OCI-LY7 (cell line): Measurements from ENCODE around the gene HGS. TPM values are rescaled to one million over a fixed set of nuclear protein-coding genes. Genes with fewer than 3 reads are reported as not detected.

Source experiments
- BruUV-seq: library from RNA; stranded (reverse); fragments of 400-500 nt; replicated peaks from 2 replicates; lab custom pipeline; 2021; lab: Mats Ljungman, UMichigan
- CTCF ChIA-PET: fragments of 300-600 bp; sonication (Branson Sonifier 250); formaldehyde crosslinking; loops from one replicate; lab custom pipeline; 2022; ENCODE audit warnings: antibody characterized with exemption; ENCODE audit not compliant: unreplicated experiment; lab: Charles Lee
- POLR2A ChIA-PET: fragments of 300-600 bp; sonication (Branson Sonifier 250); formaldehyde crosslinking; loops from one replicate; lab custom pipeline; 2022; ENCODE audit warnings: antibody characterized with exemption; lab: Charles Lee
- DNase-seq: peaks from one replicate; pipeline ENCODE4 v3.0.0-alpha.2; 2015; ENCODE audit warnings: low spot score
- H2AFZ ChIP-seq: fragments of 200-600 bp; sonication (generic), shearing (Covaris generic); 2 replicates; pipeline ENCODE4 v1.6.1; 2014; ENCODE audit warnings: mild to moderate bottlenecking, antibody characterized with exemption, low read length, moderate library complexity
- H3K27ac ChIP-seq: fragments of 200-600 bp; sonication (generic); 2 replicates; pipeline ENCODE4 v1.5.1; 2014; ENCODE audit warnings: mixed run types, low read depth, mild to moderate bottlenecking, moderate library complexity, low read length, inconsistent platforms; ENCODE audit not compliant: poor library complexity, severe bottlenecking
- H3K36me3 ChIP-seq: fragments of 200-600 bp; sonication (generic); 2 replicates; pipeline ENCODE4 v1.6.1; 2014; ENCODE audit warnings: mild to moderate bottlenecking, antibody characterized with exemption, low read length, moderate library complexity, mixed read lengths; ENCODE audit not compliant: insufficient read depth
- H3K4me1 ChIP-seq: fragments of 200-600 bp; sonication (generic); 2 replicates; pipeline ENCODE4 v1.5.1; 2014; ENCODE audit warnings: mild to moderate bottlenecking, low read length; ENCODE audit not compliant: insufficient read depth, poor library complexity, severe bottlenecking
- H3K4me2 ChIP-seq: fragments of 200-600 bp; sonication (generic); 2 replicates; pipeline ENCODE4 v1.6.1; 2014; ENCODE audit warnings: mild to moderate bottlenecking, low read length
- H3K4me3 ChIP-seq: fragments of 200-600 bp; sonication (generic); 2 replicates; pipeline ENCODE4 v1.5.1; 2014; ENCODE audit warnings: mild to moderate bottlenecking, low read depth, low read length; ENCODE audit not compliant: poor library complexity, severe bottlenecking
- H3K79me2 ChIP-seq: fragments of 200-600 bp; sonication (generic); 2 replicates; pipeline ENCODE4 v1.6.1; 2016; ENCODE audit warnings: low read depth, mild to moderate bottlenecking, low read length, moderate library complexity, mixed read lengths; ENCODE audit not compliant: insufficient read depth
- H3K9me2 ChIP-seq: fragments of 200-600 bp; sonication (generic); 2 replicates; pipeline ENCODE4 v1.6.1; 2016; ENCODE audit warnings: mild to moderate bottlenecking, low read length, mixed read lengths; ENCODE audit not compliant: insufficient read depth
- H3K9me3 ChIP-seq: fragments of 200-600 bp; sonication (generic); 2 replicates; pipeline ENCODE4 v1.6.1; 2014; ENCODE audit warnings: mild to moderate bottlenecking, mixed run types, low read length, mixed read lengths
- H4K20me1 ChIP-seq: fragments of 200-600 bp; sonication (generic); 2 replicates; pipeline ENCODE4 v1.6.1; 2014; ENCODE audit warnings: mild to moderate bottlenecking, antibody characterized with exemption, low read length, moderate library complexity, mixed read lengths; ENCODE audit not compliant: insufficient read depth
- EZH2phosphoT487 ChIP-seq: fragments of 200-600 bp; sonication (generic); IDR thresholded peaks from 2 replicates; pipeline ENCODE4 v1.6.1; 2018; ENCODE audit warnings: low read depth, borderline replicate concordance, mild to moderate bottlenecking, mixed run types, antibody characterized with exemption, low read length, moderate library complexity, mixed read lengths
- intact Hi-C: fragments of 100-400 bp; cut with micrococcal nuclease; formaldehyde crosslinking; loops from one replicate; pipeline ENCODE4 v1.10.0; 2022; ENCODE audit not compliant: unreplicated experiment
- total RNA-seq, 2 experiments: library from RNA; depleted of rRNA in 1 of 2; stranded (reverse); fragments of >200 nt in 1 of 2; shearing (Covaris generic) in 1 of 2; gene quantifications; 2 replicates each; pipeline ENCODE4 v1.2.3, GENCODE V29; 2014 to 2022
- TF ChIP-seq, protein P1 (sequence below): fragments of 200-600 bp; sonication (generic); conservative IDR thresholded peaks from 2 replicates; pipeline ENCODE4 v1.5.1; 2014; ENCODE audit warnings: mild to moderate bottlenecking, antibody characterized with exemption, low read length, moderate library complexity, mixed read lengths

HGS gene
- total RNA-seq, 2 experiments from 2014 or later: 162 to 175 TPM

DNA sequence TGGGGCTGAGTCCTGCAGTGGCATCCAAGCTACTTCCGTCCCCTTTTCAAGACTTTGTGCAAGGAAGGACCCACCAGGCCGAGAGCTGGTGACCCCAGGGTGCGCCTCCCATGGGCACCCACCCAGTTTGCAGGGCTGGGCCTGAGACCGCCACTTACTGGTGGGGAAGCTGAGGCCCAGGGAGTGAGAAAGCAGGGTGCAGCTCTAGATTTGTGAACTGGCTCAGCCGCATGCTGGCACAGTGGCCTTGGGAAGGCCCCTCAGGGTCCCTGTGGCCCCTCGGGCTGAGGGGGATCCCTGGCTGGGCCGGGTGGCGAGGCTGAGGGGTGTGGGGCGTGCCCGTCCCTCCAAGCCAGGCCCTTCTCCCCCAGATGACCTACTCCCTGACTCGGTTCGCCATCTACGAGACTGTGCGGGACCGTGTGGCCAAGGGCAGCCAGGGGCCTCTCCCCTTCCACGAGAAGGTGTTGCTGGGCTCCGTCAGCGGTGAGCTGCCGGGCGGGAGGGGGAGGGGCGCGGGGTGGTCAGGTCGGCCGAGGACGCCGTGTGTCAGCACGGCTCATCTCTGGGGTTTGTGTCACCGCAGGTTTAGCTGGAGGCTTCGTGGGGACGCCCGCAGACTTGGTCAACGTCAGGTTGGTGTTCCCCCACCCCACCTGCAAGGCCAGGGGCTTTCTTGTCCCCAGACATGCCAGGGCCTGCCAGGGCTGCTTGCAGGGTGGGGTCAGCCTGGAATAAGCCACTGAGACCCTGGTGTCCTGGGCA is 31.5 kb downstream of the HGS start:
- CTCF ChIA-PET: no interaction called here
- POLR2A ChIA-PET: interaction anchor here (0.6 kb wide), 1 partner anchor 199 kb away, joined by 6 read pairs; no protein-coding TSS in a partner anchor

DNA sequence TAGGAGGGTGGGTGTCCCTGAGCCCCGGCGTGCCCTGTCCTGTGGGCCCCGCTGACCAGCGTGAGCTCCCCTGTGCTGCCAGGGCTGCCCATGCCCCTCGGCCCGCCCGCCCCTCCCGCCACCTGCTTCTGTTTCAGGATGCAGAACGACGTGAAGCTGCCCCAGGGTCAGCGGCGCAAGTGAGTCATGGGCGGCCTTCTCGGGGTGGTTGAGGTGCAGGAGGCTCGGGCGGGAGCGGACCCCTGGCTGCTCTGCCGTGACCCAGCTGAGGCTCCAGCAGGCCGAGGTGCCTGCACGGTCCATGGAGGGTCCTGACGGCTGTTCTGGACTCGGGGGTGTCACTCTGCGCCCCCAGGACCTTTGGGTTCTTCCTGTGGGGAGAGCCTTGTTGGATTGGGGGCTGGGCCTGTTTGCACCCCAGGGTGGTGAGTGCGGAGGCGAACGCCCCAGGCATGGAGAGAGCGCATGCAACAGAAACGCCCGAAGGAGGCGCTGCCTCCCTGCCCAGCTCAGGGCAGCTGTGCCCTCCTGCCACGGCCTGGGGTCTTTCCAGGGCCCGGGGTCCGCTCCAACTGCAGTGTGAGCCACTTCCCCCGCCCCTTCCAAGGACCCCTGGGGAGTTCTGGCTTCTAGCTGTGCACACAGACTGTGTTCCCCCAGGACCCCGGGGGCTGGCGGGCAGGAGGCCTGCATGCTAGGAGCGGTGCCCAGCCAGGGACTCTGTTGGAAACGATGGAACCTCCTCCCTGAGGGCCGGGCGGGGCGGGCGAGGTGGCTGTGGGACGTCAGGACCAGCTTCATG is 32.3 kb downstream of the HGS start:
- Histone ChIP-seq H3K36me3 (peaks cover 27% of the 10 kb centered on the region), H2AFZ (no peak overlapping the region), H3K4me1 (peaks cover 18% of the 10 kb centered on the region), H4K20me1 (no peaks in the 10 kb centered on the region), H3K79me2 (peaks cover 8% of the 10 kb centered on the region; the same call in 1 of the 2 replicates), H3K9me3 (no peaks in the 10 kb centered on the region), H3K4me2 (no peak overlapping the region), H3K4me3 (no peak overlapping the region), H3K27ac (no peak overlapping the region), H3K9me2 (no peaks in the 10 kb centered on the region)
- no peak for TF ChIP-seq EZH2phosphoT487
- TF ChIP-seq, protein P1, sequence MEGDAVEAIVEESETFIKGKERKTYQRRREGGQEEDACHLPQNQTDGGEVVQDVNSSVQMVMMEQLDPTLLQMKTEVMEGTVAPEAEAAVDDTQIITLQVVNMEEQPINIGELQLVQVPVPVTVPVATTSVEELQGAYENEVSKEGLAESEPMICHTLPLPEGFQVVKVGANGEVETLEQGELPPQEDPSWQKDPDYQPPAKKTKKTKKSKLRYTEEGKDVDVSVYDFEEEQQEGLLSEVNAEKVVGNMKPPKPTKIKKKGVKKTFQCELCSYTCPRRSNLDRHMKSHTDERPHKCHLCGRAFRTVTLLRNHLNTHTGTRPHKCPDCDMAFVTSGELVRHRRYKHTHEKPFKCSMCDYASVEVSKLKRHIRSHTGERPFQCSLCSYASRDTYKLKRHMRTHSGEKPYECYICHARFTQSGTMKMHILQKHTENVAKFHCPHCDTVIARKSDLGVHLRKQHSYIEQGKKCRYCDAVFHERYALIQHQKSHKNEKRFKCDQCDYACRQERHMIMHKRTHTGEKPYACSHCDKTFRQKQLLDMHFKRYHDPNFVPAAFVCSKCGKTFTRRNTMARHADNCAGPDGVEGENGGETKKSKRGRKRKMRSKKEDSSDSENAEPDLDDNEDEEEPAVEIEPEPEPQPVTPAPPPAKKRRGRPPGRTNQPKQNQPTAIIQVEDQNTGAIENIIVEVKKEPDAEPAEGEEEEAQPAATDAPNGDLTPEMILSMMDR: no peak
- no TSS peak for BruUV-seq
- POLR2A ChIA-PET: interaction anchor here (0.6 kb wide), 1 partner anchor 198 kb away, joined by 6 read pairs; no protein-coding TSS in a partner anchor
- CTCF ChIA-PET: no interaction called here
- DNase-seq: no peak
- intact Hi-C loops: no loop called here

More for the DNA sequence above, 31.5 kb downstream of the HGS start:
- TF ChIP-seq, protein P1: no peak
- no peak for TF ChIP-seq EZH2phosphoT487
- Histone ChIP-seq H3K4me2 (no peak overlapping the region), H4K20me1 (no peaks in the 10 kb centered on the region), H3K9me2 (no peaks in the 10 kb centered on the region), H2AFZ (no peak overlapping the region), H3K79me2 (peaks cover 8% of the 10 kb centered on the region; the same call in 1 of the 2 replicates), H3K9me3 (no peaks in the 10 kb centered on the region), H3K27ac (no peak overlapping the region), H3K4me1 (peaks cover 26% of the 10 kb centered on the region), H3K36me3 (peaks cover 31% of the 10 kb centered on the region), H3K4me3 (no peak overlapping the region)
- BruUV-seq: no TSS peak
- DNase-seq: no peak
- intact Hi-C loops: no loop called here
